ENCODE data around the gene TMED1. TPM values are rescaled to one million over a fixed set of nuclear protein-coding genes. Genes with fewer than 3 reads are reported as not detected.

Gene TMED1
- total and polyA plus RNA-seq, 2 of the 4 experiments (the other 2 are of a cell fraction) = 37.6 to 41.4 TPM

DNA sequence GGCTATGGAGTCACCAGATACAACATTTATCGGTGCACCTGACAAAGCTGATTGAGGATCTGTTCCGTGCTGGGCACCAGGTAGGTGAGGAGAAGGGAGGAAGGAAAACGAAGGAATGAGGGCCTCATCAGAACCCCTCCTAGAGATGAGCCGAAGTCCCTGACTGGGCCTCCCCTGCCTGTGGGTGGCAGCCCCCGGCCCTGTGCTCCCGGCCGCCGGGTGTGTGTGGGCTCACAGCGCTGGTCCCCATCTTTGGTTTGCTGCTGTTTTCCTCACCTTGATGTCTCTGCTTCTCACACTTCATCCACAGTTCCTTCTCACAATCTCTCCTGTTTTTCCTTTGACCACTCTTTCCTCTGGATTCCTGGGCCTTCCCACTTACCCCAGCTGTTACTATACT, 32.8 kb downstream of the TMED1 start:
- dilution Hi-C loops (cut with HindIII; ENCODE audit: low sequenced_read_pairs, unreplicated experiment) = no loop called here
- DNase-seq (no peak), ATAC-seq (ENCODE audit: low read depth) (no peak)
- ChIA-PET CTCF (no interaction called here), POLR2A (ENCODE audit: unreplicated experiment) (no interaction called here)
- no peak overlapping the region for H3K9ac ChIP-seq (ENCODE audit: low read depth, low read length)
- H3K23ac ChIP-seq (ENCODE audit: low read depth, low read length) = no peak overlapping the region
- no peak overlapping the region for H4K91ac ChIP-seq (ENCODE audit: insufficient read depth, low read depth, low read length)
- H4K5ac ChIP-seq (ENCODE audit: low read depth, low read length) = no peak overlapping the region
- peaks cover 0 to 10% of the 10 kb centered on the region in 2 experiments; a peak in 1 of 4 replicates for H3K79me1 ChIP-seq (ENCODE audit: low read depth in 1 of 2, low read length in 2 of 2)
- TF ChIP-seq CTCF (conservative IDR thresholded peaks at IDR 0.05; ENCODE audit: low read depth, low read length) = no peak
- no peak for TF ChIP-seq POLR2A (IDR thresholded peaks at IDR 0.05; ENCODE audit: low read depth, low read length)
- TF ChIP-seq USF2 (IDR thresholded peaks at IDR 0.05; ENCODE audit: low read depth, low read length) = no peak
- no peak for TF ChIP-seq RCOR1 (IDR thresholded peaks at IDR 0.05; ENCODE audit: insufficient replicate concordance, low read length)
- TF ChIP-seq BHLHE40 (IDR thresholded peaks at IDR 0.05; ENCODE audit: low read depth, low read length) = no peak
- no peak for TF ChIP-seq MAZ (IDR thresholded peaks at IDR 0.05; ENCODE audit: borderline replicate concordance, low read depth, low read length)
- TF ChIP-seq MAFK (IDR thresholded peaks at IDR 0.05; ENCODE audit: low read depth, low read length) = no peak
- TF ChIP-seq FOS (IDR thresholded peaks at IDR 0.05; ENCODE audit: low read depth, low read length) = no peak
- TF ChIP-seq RAD21 (IDR thresholded peaks at IDR 0.05; ENCODE audit: low read length) = no peak
- TF ChIP-seq RFX5 (IDR thresholded peaks at IDR 0.05; ENCODE audit: low read depth, low read length) = no peak
- TF ChIP-seq SMC3 (IDR thresholded peaks at IDR 0.05; ENCODE audit: low read depth, low read length) = no peak
- TF ChIP-seq CHD1 (IDR thresholded peaks at IDR 0.05; ENCODE audit: low read depth, low read length) = no peak
- TF ChIP-seq, protein P1, sequence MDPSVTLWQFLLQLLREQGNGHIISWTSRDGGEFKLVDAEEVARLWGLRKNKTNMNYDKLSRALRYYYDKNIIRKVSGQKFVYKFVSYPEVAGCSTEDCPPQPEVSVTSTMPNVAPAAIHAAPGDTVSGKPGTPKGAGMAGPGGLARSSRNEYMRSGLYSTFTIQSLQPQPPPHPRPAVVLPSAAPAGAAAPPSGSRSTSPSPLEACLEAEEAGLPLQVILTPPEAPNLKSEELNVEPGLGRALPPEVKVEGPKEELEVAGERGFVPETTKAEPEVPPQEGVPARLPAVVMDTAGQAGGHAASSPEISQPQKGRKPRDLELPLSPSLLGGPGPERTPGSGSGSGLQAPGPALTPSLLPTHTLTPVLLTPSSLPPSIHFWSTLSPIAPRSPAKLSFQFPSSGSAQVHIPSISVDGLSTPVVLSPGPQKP (IDR thresholded peaks at IDR 0.05; ENCODE audit: borderline replicate concordance, low read depth, low read length) = no peak
- no peak for TF ChIP-seq CEBPB (IDR thresholded peaks at IDR 0.05; ENCODE audit: low read depth, low read length)
- no peak for TF ChIP-seq NFE2L2 (IDR thresholded peaks at IDR 0.05; ENCODE audit: low read depth, low read length)
- no peak overlapping the region for H2BK120ac ChIP-seq (ENCODE audit: low read depth, low read length)
- in situ Hi-C loops (cut with MboI; ENCODE audit: low sequenced_read_pairs) = no loop called here
- H3K14ac ChIP-seq (replicated peaks; ENCODE audit: low read depth, low read length) = no peak overlapping the region
- 96% methylated on average over 6 of the region's 9 CpGs; no CpG with 5 or more reads in 1 of the 2 experiments for WGBS, 2 experiments (ENCODE audit: extremely low coverage in 2 of 2, insufficient read length in 1 of 2)
- no peak overlapping the region for H3K4ac ChIP-seq (ENCODE audit: low read depth, low read length)
- H4K20me1 ChIP-seq (ENCODE audit: insufficient read depth, low read length) = no peaks in the 10 kb centered on the region; the same call in 1 of the 2 replicates
- no peak overlapping the region for H2AK9ac ChIP-seq (replicated peaks; ENCODE audit: low read depth, low read length, poor library complexity)
- intact Hi-C loops (cut with micrococcal nuclease) = no loop called here
- no peak overlapping the region for H3K27ac ChIP-seq (ENCODE audit: insufficient read depth, low read length)
- no peak overlapping the region for H3K56ac ChIP-seq (ENCODE audit: extremely low read depth, insufficient read depth, low read length)
- H2AFZ ChIP-seq (replicated peaks; ENCODE audit: low read length, poor library complexity) = no peak overlapping the region
- no peak overlapping the region for H2BK15ac ChIP-seq (ENCODE audit: low read depth, low read length)
- no peak overlapping the region for H2BK20ac ChIP-seq (ENCODE audit: low read depth, low read length)
- no peaks in the 10 kb centered on the region for H3K27me3 ChIP-seq (ENCODE audit: control insufficient read depth, insufficient read depth, low read length)
- H3K4me3 ChIP-seq (ENCODE audit: insufficient read depth, low read depth, low read length) = no peak overlapping the region
- no peaks in the 10 kb centered on the region for H3K9me3 ChIP-seq (ENCODE audit: control insufficient read depth, insufficient read depth, low read length)
- H2AK5ac ChIP-seq (ENCODE audit: low read depth, low read length) = no peak overlapping the region
- BruUV-seq (replicated peaks) = no TSS peak
- peaks cover 67% of the 10 kb centered on the region for H3K36me3 ChIP-seq (ENCODE audit: control insufficient read depth, insufficient read depth, low read length)
- H3K9me1 ChIP-seq (ENCODE audit: insufficient read depth, low read length) = no peaks in the 10 kb centered on the region; the same call in 1 of the 2 replicates
- H3K4me2 ChIP-seq (ENCODE audit: low read depth, low read length) = no peak overlapping the region
- no peaks in the 10 kb centered on the region for H3K4me1 ChIP-seq (ENCODE audit: control insufficient read depth, insufficient read depth, low read length)
- no peak overlapping the region for H3K18ac ChIP-seq (ENCODE audit: low read depth, low read length)
- H2BK5ac ChIP-seq (ENCODE audit: low read depth, low read length, poor library complexity, severe bottlenecking) = no peak overlapping the region
- no peak overlapping the region for H4K8ac ChIP-seq (ENCODE audit: low read depth in 2 of 2, low read length in 2 of 2)
